GM19238 (cell line): ENCODE results near the gene CRAT.
A peak's percentile ranks its signal among the peaks of the same experiment; 100 is the strongest.

ENCODE experiments used
- DNase-seq: peaks from one replicate; pipeline ENCODE4 v3.0.0; 2011; ENCODE audit warnings: low spot score; ENCODE audit not compliant: insufficient read length

Gene CRAT

GRCh38 chr9:129093602-129094386 is 16.8 kb downstream of the CRAT start:
- DNase-seq, result no peak

GRCh38 chr9:129089246-129089645 is 21.3 kb downstream of the CRAT start:
- no peak for DNase-seq

- DNase-seq, result no peak
Observed at GRCh38 chr9:129084087-129084486, 26.5 kb downstream of the CRAT start.

GRCh38 chr9:129081388-129081904 is 29.1 kb downstream of the CRAT start:
- peak; percentile 94 for DNase-seq

GRCh38 chr9:129080601-129081387 is 29.8 kb downstream of the CRAT start, which contains the start of gene DOLPP1:
DOLPP1 (plus strand) TSS chr9:129081111; CDS start chr9:129081132, 21 bp downstream.
- DNase-seq, result peak; percentile 100

GRCh38 chr9:129080298-129080600 is 30.3 kb downstream of the CRAT start:
- DNase-seq, result no peak

GRCh38 chr9:129079829-129080228 is 30.8 kb downstream of the CRAT start:
- no peak for DNase-seq

- no peak for DNase-seq
Observed at GRCh38 chr9:129078691-129079503, 31.7 kb downstream of the CRAT start.

- DNase-seq, result no peak
Observed at GRCh38 chr9:129077236-129077635, 33.4 kb downstream of the CRAT start.

GRCh38 chr9:129076640-129077037 is 34.0 kb downstream of the CRAT start:
- no peak for DNase-seq

- DNase-seq, result no peak
Observed at GRCh38 chr9:129075996-129076639, 34.5 kb downstream of the CRAT start.

- DNase-seq, result no peak
Observed at GRCh38 chr9:129074106-129074505, 36.5 kb downstream of the CRAT start.

GRCh38 chr9:129073404-129073803 is 37.2 kb downstream of the CRAT start:
- no peak for DNase-seq

- DNase-seq, result no peak
Observed at GRCh38 chr9:129072171-129072570, 38.4 kb downstream of the CRAT start.

GRCh38 chr9:129071526-129072126 is 39.0 kb downstream of the CRAT start:
- DNase-seq, result no peak

- DNase-seq, result no peak
Observed at GRCh38 chr9:129070696-129071525, 39.7 kb downstream of the CRAT start.

- DNase-seq, result no peak
Observed at GRCh38 chr9:129069862-129070641, 40.5 kb downstream of the CRAT start.

- DNase-seq, result peak; percentile 63
Observed at GRCh38 chr9:129068990-129069861, 41.4 kb downstream of the CRAT start.
